Osteoblast (primary cell): ENCODE measurements around the gene PMP22. TPM values are rescaled to one million over a fixed set of nuclear protein-coding genes. Genes with fewer than 3 reads are reported as not detected.

Experiments
- DNase-seq: peaks from one replicate; pipeline ENCODE4 v3.0.0; 2011; ENCODE audit warnings: low spot score, mixed read lengths; ENCODE audit not compliant: insufficient read length; ENCODE audit errors: missing footprints
- H2AFZ ChIP-seq: 2 replicates; pipeline ENCODE4 v1.6.0; 2011; ENCODE audit warnings: mild to moderate bottlenecking, low read length
- H3K27ac ChIP-seq: 2 replicates; pipeline ENCODE4 v1.5.1; 2011; ENCODE audit warnings: mild to moderate bottlenecking, low read depth, low read length, moderate library complexity
- H3K27me3 ChIP-seq: 2 replicates; pipeline ENCODE4 v1.6.0; 2012; ENCODE audit warnings: mild to moderate bottlenecking, control low read depth, inconsistent platforms, low read length, moderate library complexity; ENCODE audit not compliant: insufficient read depth
- H3K36me3 ChIP-seq: 2 replicates; pipeline ENCODE4 v1.5.1; 2011; ENCODE audit warnings: mild to moderate bottlenecking, low read length, control low read depth, moderate library complexity; ENCODE audit not compliant: insufficient read depth
- H3K4me1 ChIP-seq: 2 replicates; pipeline ENCODE4 v1.5.1; 2011; ENCODE audit warnings: mild to moderate bottlenecking, low read length, control low read depth, moderate library complexity; ENCODE audit not compliant: insufficient read depth
- H3K4me2 ChIP-seq: 2 replicates; pipeline ENCODE4 v1.6.0; 2011; ENCODE audit warnings: mild to moderate bottlenecking, low read length; ENCODE audit not compliant: insufficient read depth
- H3K4me3 ChIP-seq: fragments of 200-600 bp; sonication (generic); 3 replicates; pipeline ENCODE4 v1.5.1; 2012; ENCODE audit warnings: mild to moderate bottlenecking, low read length, inconsistent platforms; ENCODE audit not compliant: insufficient read depth
- H3K79me2 ChIP-seq: 2 replicates; pipeline ENCODE4 v1.6.0; 2012; ENCODE audit warnings: mild to moderate bottlenecking, low read length, control low read depth, inconsistent platforms; ENCODE audit not compliant: insufficient read depth
- H3K9me3 ChIP-seq: 2 replicates; pipeline ENCODE4 v1.5.1; 2011; ENCODE audit warnings: low read depth, low read length, control low read depth
- H4K20me1 ChIP-seq: 2 replicates; pipeline ENCODE4 v1.6.0; 2012; ENCODE audit warnings: mild to moderate bottlenecking, low read length, control low read depth; ENCODE audit not compliant: insufficient read depth
- total RNA-seq: library from RNA; depleted of rRNA; stranded (reverse); fragments of >200 nt; gene quantifications from 2 replicates; pipeline ENCODE4 v1.2.3, GENCODE V29; 2012
- TF ChIP-seq, protein P1 (sequence below): IDR thresholded peaks from 2 replicates; pipeline ENCODE4 v1.5.1; 2011; ENCODE audit warnings: mild to moderate bottlenecking, low read depth, low read length, moderate library complexity; ENCODE audit errors: extremely low read depth

PMP22 gene
- total RNA-seq, 1 donor: 163 TPM

DNA sequence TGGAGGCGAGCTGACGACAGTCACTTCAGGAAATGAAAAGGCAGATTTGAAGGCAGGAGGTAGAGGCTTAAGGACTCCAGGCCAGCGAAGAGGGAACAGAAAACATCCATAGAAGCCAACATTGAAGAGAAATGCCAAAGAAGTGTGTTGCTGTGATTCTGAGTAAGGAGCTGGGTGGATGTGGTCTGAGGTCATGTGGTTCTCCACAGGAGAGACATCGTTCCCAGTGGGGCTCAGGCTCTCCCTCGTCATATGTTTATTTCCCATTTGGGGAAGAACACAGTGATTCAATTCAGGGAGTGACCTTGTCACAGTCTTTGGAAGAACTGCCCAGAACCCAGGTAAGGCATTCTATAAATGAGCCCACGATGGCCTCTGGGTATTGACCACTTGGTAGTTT is 6.6 kb upstream of the PMP22 start:
- no peaks in the 10 kb centered on the region for H4K20me1 ChIP-seq
- H2AFZ ChIP-seq: peak overlapping the region; percentile 2
- H3K4me3 ChIP-seq: peak overlapping the region; percentile 4
- TF ChIP-seq, protein P1, sequence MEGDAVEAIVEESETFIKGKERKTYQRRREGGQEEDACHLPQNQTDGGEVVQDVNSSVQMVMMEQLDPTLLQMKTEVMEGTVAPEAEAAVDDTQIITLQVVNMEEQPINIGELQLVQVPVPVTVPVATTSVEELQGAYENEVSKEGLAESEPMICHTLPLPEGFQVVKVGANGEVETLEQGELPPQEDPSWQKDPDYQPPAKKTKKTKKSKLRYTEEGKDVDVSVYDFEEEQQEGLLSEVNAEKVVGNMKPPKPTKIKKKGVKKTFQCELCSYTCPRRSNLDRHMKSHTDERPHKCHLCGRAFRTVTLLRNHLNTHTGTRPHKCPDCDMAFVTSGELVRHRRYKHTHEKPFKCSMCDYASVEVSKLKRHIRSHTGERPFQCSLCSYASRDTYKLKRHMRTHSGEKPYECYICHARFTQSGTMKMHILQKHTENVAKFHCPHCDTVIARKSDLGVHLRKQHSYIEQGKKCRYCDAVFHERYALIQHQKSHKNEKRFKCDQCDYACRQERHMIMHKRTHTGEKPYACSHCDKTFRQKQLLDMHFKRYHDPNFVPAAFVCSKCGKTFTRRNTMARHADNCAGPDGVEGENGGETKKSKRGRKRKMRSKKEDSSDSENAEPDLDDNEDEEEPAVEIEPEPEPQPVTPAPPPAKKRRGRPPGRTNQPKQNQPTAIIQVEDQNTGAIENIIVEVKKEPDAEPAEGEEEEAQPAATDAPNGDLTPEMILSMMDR: no peak
- no peaks in the 10 kb centered on the region for H3K27me3 ChIP-seq
- H3K27ac ChIP-seq: peak overlapping the region; percentile 83
- no peaks in the 10 kb centered on the region for H3K79me2 ChIP-seq
- no peak for DNase-seq
- peaks cover 2% of the 10 kb centered on the region for H3K9me3 ChIP-seq
- peaks cover 39% of the 10 kb centered on the region for H3K4me1 ChIP-seq
- H3K36me3 ChIP-seq: no peaks in the 10 kb centered on the region
- no peak overlapping the region for H3K4me2 ChIP-seq

DNA sequence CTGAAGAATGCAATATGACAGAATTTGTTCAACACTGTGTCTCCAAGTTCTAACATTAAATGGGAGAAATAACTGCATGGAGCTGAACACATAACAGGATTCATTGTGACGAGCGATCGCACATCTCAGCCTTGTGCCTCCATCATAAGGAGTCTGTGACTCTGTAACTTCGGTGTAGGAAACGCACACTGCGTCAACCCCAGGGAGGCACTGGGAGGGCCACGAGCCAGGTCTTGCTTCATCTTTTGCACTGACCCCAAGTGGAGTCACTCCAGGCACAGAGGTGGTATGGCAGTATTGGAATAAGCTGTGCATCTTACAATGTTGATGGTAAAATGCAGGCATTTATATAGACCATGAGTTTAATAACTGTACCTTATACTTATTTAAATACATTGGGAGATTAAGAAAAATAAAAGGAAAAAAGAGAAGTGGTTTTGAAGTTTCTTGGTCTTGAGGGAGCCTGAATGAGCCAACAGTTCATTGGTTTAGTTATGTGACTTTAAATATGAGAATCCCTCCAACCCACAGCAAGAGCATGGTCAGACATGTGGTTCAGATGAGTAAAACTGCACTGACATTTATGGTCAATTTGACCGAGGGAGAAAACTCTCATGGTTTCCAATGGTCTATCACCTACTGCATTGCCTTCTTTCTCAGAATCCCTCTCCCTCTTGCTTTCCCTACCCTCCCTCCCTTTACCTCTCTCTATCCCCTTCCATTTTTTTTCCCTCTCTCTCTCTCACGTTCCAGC is 5.7 kb upstream of the PMP22 start:
- Histone ChIP-seq H3K4me3 (peak overlapping the region; percentile 46), H3K4me2 (peak overlapping the region; percentile 63), H3K27ac (peak overlapping the region; percentile 32), H3K27me3 (peaks cover 2% of the 10 kb centered on the region), H3K36me3 (no peaks in the 10 kb centered on the region), H3K79me2 (no peaks in the 10 kb centered on the region), H2AFZ (peak overlapping the region; percentile 68), H4K20me1 (no peaks in the 10 kb centered on the region), H3K9me3 (peaks cover 2% of the 10 kb centered on the region), H3K4me1 (peaks cover 35% of the 10 kb centered on the region)
- TF ChIP-seq, protein P1: no peak
- no peak for DNase-seq

DNA sequence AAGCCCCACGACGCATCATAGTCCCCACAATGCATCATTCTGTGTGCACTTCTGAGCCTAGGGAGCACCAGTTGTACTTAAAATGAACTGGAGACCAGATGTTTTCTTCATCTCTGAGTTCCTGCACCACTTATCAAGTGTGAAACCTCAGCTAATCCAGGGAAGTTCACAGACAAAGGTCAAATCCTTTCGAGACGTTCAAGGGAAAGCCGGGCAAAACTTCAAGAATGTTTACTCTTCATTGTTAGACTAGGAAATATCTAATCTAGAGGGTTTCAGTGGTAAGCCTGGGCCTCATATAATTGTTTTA is 4.6 kb upstream of the PMP22 start:
- TF ChIP-seq, protein P1: no peak
- no peak for DNase-seq
- Histone ChIP-seq H3K4me2 (no peak overlapping the region), H3K79me2 (peaks cover under 1% of the 10 kb centered on the region), H3K4me1 (peaks cover 43% of the 10 kb centered on the region), H3K27me3 (peaks cover 7% of the 10 kb centered on the region), H3K4me3 (no peak overlapping the region), H3K36me3 (no peaks in the 10 kb centered on the region), H3K9me3 (peaks cover 2% of the 10 kb centered on the region), H2AFZ (no peak overlapping the region), H3K27ac (no peak overlapping the region), H4K20me1 (no peaks in the 10 kb centered on the region)

DNA sequence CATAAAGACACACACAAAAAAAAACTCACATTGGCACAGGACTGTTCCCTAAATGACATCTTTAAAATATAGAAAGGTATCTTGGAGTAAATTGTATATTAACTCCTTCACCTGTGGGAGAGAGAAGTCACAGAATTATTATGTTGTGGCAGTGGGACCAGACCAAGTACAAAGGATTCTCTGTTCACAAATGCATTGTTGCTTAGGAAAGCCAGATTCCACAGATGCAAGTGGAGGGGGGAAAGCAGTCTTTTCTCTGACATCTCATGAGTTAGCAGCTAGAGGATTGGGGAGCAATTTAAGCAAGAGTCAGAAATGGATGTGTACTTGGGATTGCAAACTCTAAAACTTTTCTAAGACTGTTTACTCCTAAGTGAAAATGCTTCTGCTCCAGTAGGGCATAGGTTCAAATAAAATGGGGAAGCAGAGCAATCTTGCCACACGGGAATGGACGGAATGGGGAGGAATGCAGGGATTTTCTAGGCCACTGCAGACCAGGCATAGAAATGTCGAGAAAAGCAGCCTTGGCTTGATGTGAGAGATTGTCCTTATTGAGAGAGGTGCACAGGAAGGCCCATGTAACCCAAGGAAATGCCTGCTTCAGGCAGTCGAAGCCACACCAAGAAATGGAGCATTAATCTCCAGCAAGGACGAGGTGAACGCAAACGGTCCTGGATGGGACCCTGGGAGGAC is 4.1 kb upstream of the PMP22 start:
- H3K79me2 ChIP-seq: peaks cover 4% of the 10 kb centered on the region

More for the DNA sequence above, 4.1 kb upstream of the PMP22 start:
- Histone ChIP-seq H3K4me1 (peaks cover 47% of the 10 kb centered on the region), H3K36me3 (no peaks in the 10 kb centered on the region), H3K27me3 (peaks cover 7% of the 10 kb centered on the region), H3K27ac (no peak overlapping the region), H3K4me3 (no peak overlapping the region), H4K20me1 (no peaks in the 10 kb centered on the region), H3K9me3 (peaks cover 2% of the 10 kb centered on the region), H2AFZ (no peak overlapping the region), H3K4me2 (no peak overlapping the region)
- TF ChIP-seq, protein P1: no peak
- DNase-seq: no peak
